ENCODE results near the gene SLC29A1. TPM values are rescaled to one million over a fixed set of nuclear protein-coding genes. Genes with fewer than 3 reads are reported as not detected.

SLC29A1 gene
- total RNA-seq, 1 donor from 2014 or later, result 59.8 TPM

- ATAC-seq (no peak), DNase-seq (no peak)
- Histone ChIP-seq H3K4me1 (peaks cover 22% of the 10 kb centered on the region), H3K36me3 (no peaks in the 10 kb centered on the region), H3K27me3 (no peaks in the 10 kb centered on the region), H3K9me3 (no peaks in the 10 kb centered on the region), H3K27ac (peak overlapping the region; percentile 90), H3K4me3 (no peak overlapping the region)
- intact Hi-C loops (cut with DNase I), result loop anchor here (5.0 kb wide), 1 partner anchor 57 kb away; no protein-coding TSS in a partner anchor
- TF ChIP-seq CTCF (IDR thresholded peaks at IDR 0.05), result no peak
Observed at GRCh38 chr6:44238687-44239350, 15.4 kb downstream of the SLC29A1 start.

- TF ChIP-seq CTCF (IDR thresholded peaks at IDR 0.05), result no peak
- no peak for ATAC-seq
- H3K9me3 ChIP-seq, result no peaks in the 10 kb centered on the region
- DNase-seq, result no peak
- H3K4me3 ChIP-seq, result no peak overlapping the region
- H3K27me3 ChIP-seq, result no peaks in the 10 kb centered on the region
- no peak overlapping the region for H3K27ac ChIP-seq
- H3K4me1 ChIP-seq, result peaks cover under 1% of the 10 kb centered on the region
- no peaks in the 10 kb centered on the region for H3K36me3 ChIP-seq
- intact Hi-C loops (cut with DNase I), result no loop called here
Observed at GRCh38 chr6:44243345-44243744, 19.9 kb downstream of the SLC29A1 start.

- H3K36me3 ChIP-seq, result peaks cover 18% of the 10 kb centered on the region
- no peaks in the 10 kb centered on the region for H3K9me3 ChIP-seq
- no peaks in the 10 kb centered on the region for H3K27me3 ChIP-seq
- peaks cover 18% of the 10 kb centered on the region for H3K4me1 ChIP-seq
- no peak for DNase-seq
- intact Hi-C loops (cut with DNase I), result no loop called here
- H3K4me3 ChIP-seq, result peak overlapping the region; percentile 96
- H3K27ac ChIP-seq, result peak overlapping the region; percentile 93
- no peak for TF ChIP-seq CTCF (IDR thresholded peaks at IDR 0.05)
- ATAC-seq, result no peak
Observed at GRCh38 chr6:44245391-44245911, 22.1 kb downstream of the SLC29A1 start.

GRCh38 chr6:44245912-44246662, 22.7 kb downstream of the SLC29A1 start:
- TF ChIP-seq CTCF (IDR thresholded peaks at IDR 0.05), result peak; percentile 19

GRCh38 chr6:44246663-44247337, 23.4 kb downstream of the SLC29A1 start, which contains the start of gene HSP90AB1:
HSP90AB1 (plus strand) TSS chr6:44247101; CDS start chr6:44248630, 1,529 bp downstream.
- Histone ChIP-seq H3K27me3 (no peaks in the 10 kb centered on the region), H3K4me1 (peaks cover 18% of the 10 kb centered on the region), H3K9me3 (no peaks in the 10 kb centered on the region), H3K4me3 (peak within 1 kb of the TSS; percentile 96), H3K27ac (peak within 1 kb of the TSS; percentile 93), H3K36me3 (peaks cover 31% of the 10 kb centered on the region)
- ATAC-seq (peak; percentile 89), DNase-seq (peak; percentile 95)
- intact Hi-C loops (cut with DNase I), result no loop called here
- no peak for TF ChIP-seq CTCF (IDR thresholded peaks at IDR 0.05)

More at GRCh38 chr6:44245912-44246662, 22.7 kb downstream of the SLC29A1 start:
- H3K4me3 ChIP-seq, result peak overlapping the region; percentile 96
- H3K9me3 ChIP-seq, result no peaks in the 10 kb centered on the region
- no peaks in the 10 kb centered on the region for H3K27me3 ChIP-seq
- peaks cover 24% of the 10 kb centered on the region for H3K36me3 ChIP-seq
- peak overlapping the region; percentile 93 for H3K27ac ChIP-seq
- intact Hi-C loops (cut with DNase I), result no loop called here
- ATAC-seq, result peak; percentile 86
- H3K4me1 ChIP-seq, result peaks cover 18% of the 10 kb centered on the region
- peak; percentile 97 for DNase-seq
